ENCODE measurements around the gene EDDM13. TPM values are rescaled to one million over a fixed set of nuclear protein-coding genes. Genes with fewer than 3 reads are reported as not detected.

EDDM13 gene
- not detected in 5 replicates for total RNA-seq (2022; extraction: Qiagen RNA extraction; ENCODE audit: low read depth)

DNA sequence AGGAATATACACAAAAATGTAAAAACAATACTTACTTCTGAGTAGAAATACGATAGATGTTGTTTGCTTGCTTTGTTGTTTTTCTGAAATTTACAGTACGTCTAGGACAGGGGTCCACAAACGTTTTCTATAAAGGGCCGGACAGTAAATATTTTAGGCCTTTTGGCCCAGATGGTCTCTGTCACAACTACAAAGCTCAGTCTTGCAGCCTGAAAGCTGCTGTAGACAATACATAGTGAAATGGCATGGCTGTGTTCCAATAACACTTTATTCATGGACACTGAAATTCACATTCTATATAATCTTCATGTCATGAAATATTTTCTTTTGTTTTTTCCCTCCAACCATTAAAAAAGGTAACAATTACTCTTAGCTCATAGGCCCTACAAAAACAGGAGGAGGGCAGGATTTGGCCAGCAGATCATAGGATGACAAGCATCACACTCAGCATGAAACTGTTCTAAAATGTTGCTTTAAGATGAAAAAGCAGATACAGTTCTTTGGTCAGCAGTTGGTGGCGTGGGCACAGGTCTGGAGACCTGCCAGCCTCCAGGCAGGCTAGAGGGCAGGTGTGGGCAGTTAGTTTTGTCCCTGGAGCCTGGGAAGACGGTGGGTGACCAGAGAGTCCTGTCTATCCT is at the start of gene EDDM13:
EDDM13 (plus strand) TSS at position 588 of the 638 bp plus-strand sequence. CDS start 87 bp downstream, outside the sequence.

GRCh38 chr19:56314381-56315076 is 42.0 kb downstream of the EDDM13 start, which contains the start of gene ZSCAN5A:
ZSCAN5A (minus strand) TSS chr19:56314839; CDS start chr19:56225046, 89,793 bp downstream.

Other genes starting within 250 kb of the EDDM13 start
- 28.9 to 51.6 TPM (median 45.0 TPM) in 5 replicates for gene ZNF787, start 151.5 kb upstream of the EDDM13 start, total RNA-seq (2022; extraction: Qiagen RNA extraction; ENCODE audit: low read depth)
- 18.3 to 27.3 TPM (median 27.1 TPM) in 5 replicates for gene ZNF444, start 131.5 kb upstream of the EDDM13 start, total RNA-seq (2022; extraction: Qiagen RNA extraction; ENCODE audit: low read depth)
- not detected in 5 replicates for gene GALP, start 96.7 kb upstream of the EDDM13 start, total RNA-seq (2022; extraction: Qiagen RNA extraction; ENCODE audit: low read depth)
- not detected in 5 replicates for gene ZSCAN5B, start 75.0 kb upstream of the EDDM13 start, total RNA-seq (2022; extraction: Qiagen RNA extraction; ENCODE audit: low read depth)
- gene ZSCAN5C, start 70.5 kb upstream of the EDDM13 start, total RNA-seq (2022; extraction: Qiagen RNA extraction; ENCODE audit: low read depth), result not detected in 5 replicates
- gene ZSCAN5A, start 42.1 kb downstream of the EDDM13 start, total RNA-seq (2022; extraction: Qiagen RNA extraction; ENCODE audit: low read depth), result 6.9 to 9.8 TPM (median 8.0 TPM) in 5 replicates
- 0.70 to 1.4 TPM (median 1.1 TPM) in 5 replicates for gene ZNF582, start 120.8 kb downstream of the EDDM13 start, total RNA-seq (2022; extraction: Qiagen RNA extraction; ENCODE audit: low read depth)
- 1.7 to 2.9 TPM (median 2.3 TPM) in 5 replicates for gene ZNF583, start 131.6 kb downstream of the EDDM13 start, total RNA-seq (2022; extraction: Qiagen RNA extraction; ENCODE audit: low read depth)
- not detected in 5 replicates for gene ZNF667, start 204.6 kb downstream of the EDDM13 start, total RNA-seq (2022; extraction: Qiagen RNA extraction; ENCODE audit: low read depth)
- gene ZNF471, start 235.1 kb downstream of the EDDM13 start, total RNA-seq (2022; extraction: Qiagen RNA extraction; ENCODE audit: low read depth), result 0.02 to 0.03 TPM (median 0.03 TPM) in 4 of 5 replicates, not detected in the other